ENCODE data around the gene RIMS3.

RIMS3 gene

GRCh38 chr1:40610156-40610555 lies 55.3 kb downstream of the RIMS3 start:
- DNase-seq (ENCODE audit: low read depth), result no peak
- no peak for TF ChIP-seq POLR2A (IDR thresholded peaks at IDR 0.05; ENCODE audit: extremely low read depth, insufficient read length)
- TF ChIP-seq MYC (IDR thresholded peaks at IDR 0.05; ENCODE audit: low read depth, low read length), result no peak
- no peak for TF ChIP-seq MAX (IDR thresholded peaks at IDR 0.05; ENCODE audit: low read depth, low read length)
- TF ChIP-seq CTCF (IDR thresholded peaks at IDR 0.05; ENCODE audit: low read depth, low read length), result no peak
- no peak overlapping the region for H3K4me3 ChIP-seq (ENCODE audit: low read depth, low read length)

- peak; percentile 16 for DNase-seq (ENCODE audit: low read depth)
- no peak for TF ChIP-seq POLR2A (IDR thresholded peaks at IDR 0.05; ENCODE audit: extremely low read depth, insufficient read length)
- TF ChIP-seq MYC (IDR thresholded peaks at IDR 0.05; ENCODE audit: low read depth, low read length), result no peak
- TF ChIP-seq MAX (IDR thresholded peaks at IDR 0.05; ENCODE audit: low read depth, low read length), result no peak
- TF ChIP-seq CTCF (IDR thresholded peaks at IDR 0.05; ENCODE audit: low read depth, low read length), result no peak
- no peak overlapping the region for H3K4me3 ChIP-seq (ENCODE audit: low read depth, low read length)
Observed at GRCh38 chr1:40607921-40608320, 57.6 kb downstream of the RIMS3 start.

GRCh38 chr1:40606978-40607377 lies 58.5 kb downstream of the RIMS3 start:
- H3K4me3 ChIP-seq (ENCODE audit: low read depth, low read length), result no peak overlapping the region
- TF ChIP-seq CTCF (IDR thresholded peaks at IDR 0.05; ENCODE audit: low read depth, low read length), result no peak
- TF ChIP-seq MAX (IDR thresholded peaks at IDR 0.05; ENCODE audit: low read depth, low read length), result no peak
- no peak for TF ChIP-seq POLR2A (IDR thresholded peaks at IDR 0.05; ENCODE audit: extremely low read depth, insufficient read length)
- no peak for TF ChIP-seq MYC (IDR thresholded peaks at IDR 0.05; ENCODE audit: low read depth, low read length)

GRCh38 chr1:40606194-40606593 lies 59.3 kb downstream of the RIMS3 start:
- no peak overlapping the region for H3K4me3 ChIP-seq (ENCODE audit: low read depth, low read length)
- TF ChIP-seq CTCF (IDR thresholded peaks at IDR 0.05; ENCODE audit: low read depth, low read length) (no peak), MYC (IDR thresholded peaks at IDR 0.05; ENCODE audit: low read depth, low read length) (no peak), POLR2A (IDR thresholded peaks at IDR 0.05; ENCODE audit: extremely low read depth, insufficient read length) (no peak)
- no peak for DNase-seq (ENCODE audit: low read depth)

More at GRCh38 chr1:40606978-40607377, 58.5 kb downstream of the RIMS3 start:
- no peak for DNase-seq (ENCODE audit: low read depth)

- TF ChIP-seq POLR2A (IDR thresholded peaks at IDR 0.05; ENCODE audit: extremely low read depth, insufficient read length) (no peak), CTCF (IDR thresholded peaks at IDR 0.05; ENCODE audit: low read depth, low read length) (no peak), MAX (IDR thresholded peaks at IDR 0.05; ENCODE audit: low read depth, low read length) (no peak), MYC (IDR thresholded peaks at IDR 0.05; ENCODE audit: low read depth, low read length) (no peak)
- H3K4me3 ChIP-seq (ENCODE audit: low read depth, low read length), result no peak overlapping the region
- no peak for DNase-seq (ENCODE audit: low read depth)
Observed at GRCh38 chr1:40599926-40600325, 65.6 kb downstream of the RIMS3 start.

- TF ChIP-seq MAX (IDR thresholded peaks at IDR 0.05; ENCODE audit: low read depth, low read length) (no peak), POLR2A (IDR thresholded peaks at IDR 0.05; ENCODE audit: extremely low read depth, insufficient read length) (no peak), MYC (IDR thresholded peaks at IDR 0.05; ENCODE audit: low read depth, low read length) (no peak), CTCF (IDR thresholded peaks at IDR 0.05; ENCODE audit: low read depth, low read length) (no peak)
- H3K4me3 ChIP-seq (ENCODE audit: low read depth, low read length), result no peak overlapping the region
Observed at GRCh38 chr1:40595623-40596022, 69.9 kb downstream of the RIMS3 start.

More at GRCh38 chr1:40595623-40596022, 69.9 kb downstream of the RIMS3 start:
- DNase-seq (ENCODE audit: low read depth), result peak; percentile 10

All from NB4 (cell line).